SU-DHL-6 (cell line): ENCODE measurements around the gene ARMH4.

Source experiments
- EZH2phosphoT487 ChIP-seq: fragments of 200-600 bp; sonication (generic), shearing (Covaris generic); conservative IDR thresholded peaks from 2 replicates; pipeline ENCODE4 v1.6.1; 2018; ENCODE audit warnings: mild to moderate bottlenecking, antibody characterized with exemption, low read length, moderate library complexity, mixed read lengths
- TF ChIP-seq, protein P1 (sequence below): fragments of 200-600 bp; sonication (generic); IDR thresholded peaks from one replicate; pipeline ENCODE4 v1.5.1; 2017; ENCODE audit warnings: antibody characterized with exemption, mild to moderate bottlenecking, low read length, moderate library complexity; ENCODE audit not compliant: insufficient read depth, poor library complexity, severe bottlenecking

DNA sequence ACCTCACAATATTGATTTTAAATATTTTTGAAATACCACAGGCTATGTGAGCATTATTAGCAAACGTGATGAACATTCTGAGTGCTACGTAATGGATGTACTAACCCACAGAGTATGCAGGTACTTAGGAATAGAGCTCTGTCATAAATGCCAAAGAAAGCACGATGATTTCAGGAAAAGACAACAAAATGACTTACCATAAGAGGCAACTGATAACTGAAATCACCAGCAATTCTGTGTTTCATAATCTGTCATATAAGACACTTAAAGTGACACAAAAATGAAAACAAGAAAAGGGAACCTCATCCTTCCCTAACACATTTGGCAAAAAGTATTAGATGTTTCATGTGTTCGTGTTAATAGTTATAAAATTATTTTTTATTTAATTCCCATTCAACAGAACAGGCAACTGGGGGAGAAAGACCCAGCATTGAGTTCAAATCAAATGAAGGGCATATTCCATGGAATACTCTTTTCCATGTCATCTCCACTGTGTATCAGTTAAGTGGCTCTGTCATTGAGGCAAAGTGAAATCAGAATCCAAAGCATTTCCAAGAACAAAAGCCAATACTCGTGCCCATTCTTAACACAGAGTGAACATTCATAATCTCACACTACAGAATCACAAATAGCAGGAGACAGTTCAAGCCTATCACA, 30.4 kb downstream of the ARMH4 start:
- TF ChIP-seq, protein P1, sequence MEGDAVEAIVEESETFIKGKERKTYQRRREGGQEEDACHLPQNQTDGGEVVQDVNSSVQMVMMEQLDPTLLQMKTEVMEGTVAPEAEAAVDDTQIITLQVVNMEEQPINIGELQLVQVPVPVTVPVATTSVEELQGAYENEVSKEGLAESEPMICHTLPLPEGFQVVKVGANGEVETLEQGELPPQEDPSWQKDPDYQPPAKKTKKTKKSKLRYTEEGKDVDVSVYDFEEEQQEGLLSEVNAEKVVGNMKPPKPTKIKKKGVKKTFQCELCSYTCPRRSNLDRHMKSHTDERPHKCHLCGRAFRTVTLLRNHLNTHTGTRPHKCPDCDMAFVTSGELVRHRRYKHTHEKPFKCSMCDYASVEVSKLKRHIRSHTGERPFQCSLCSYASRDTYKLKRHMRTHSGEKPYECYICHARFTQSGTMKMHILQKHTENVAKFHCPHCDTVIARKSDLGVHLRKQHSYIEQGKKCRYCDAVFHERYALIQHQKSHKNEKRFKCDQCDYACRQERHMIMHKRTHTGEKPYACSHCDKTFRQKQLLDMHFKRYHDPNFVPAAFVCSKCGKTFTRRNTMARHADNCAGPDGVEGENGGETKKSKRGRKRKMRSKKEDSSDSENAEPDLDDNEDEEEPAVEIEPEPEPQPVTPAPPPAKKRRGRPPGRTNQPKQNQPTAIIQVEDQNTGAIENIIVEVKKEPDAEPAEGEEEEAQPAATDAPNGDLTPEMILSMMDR, result no peak
- no peak for TF ChIP-seq EZH2phosphoT487
